Astrocyte (in vitro differentiated cells and primary cell): ENCODE results near the gene GNB1L. TPM values are rescaled to one million over a fixed set of nuclear protein-coding genes. Genes with fewer than 3 reads are reported as not detected.

ENCODE experiments used
- DNase-seq: peaks from one replicate; pipeline ENCODE4 v3.0.0-alpha.2; 2010; ENCODE audit warnings: low read depth
- FAIRE-seq: peaks from 2 replicates; lab custom pipeline; 2011; peaks lifted over from hg19 to GRCh38; lab: Jason Lieb, UNC
- H2AFZ ChIP-seq: 2 replicates; pipeline ENCODE4 v1.6.0; 2012; ENCODE audit warnings: low read depth, low read length, inconsistent platforms
- H3K27ac ChIP-seq: 2 replicates; pipeline ENCODE4 v1.5.1; 2011; ENCODE audit warnings: low read depth, low read length, inconsistent platforms
- H3K27me3 ChIP-seq: 2 replicates; pipeline ENCODE4 v1.6.0; 2011; ENCODE audit warnings: low read length, inconsistent platforms; ENCODE audit not compliant: insufficient read depth
- H3K36me3 ChIP-seq: 2 replicates; pipeline ENCODE4 v1.5.1; 2011; ENCODE audit warnings: low read length, inconsistent platforms; ENCODE audit not compliant: insufficient read depth
- H3K4me1 ChIP-seq: 2 replicates; pipeline ENCODE4 v1.5.1; 2011; ENCODE audit warnings: low read length, inconsistent platforms; ENCODE audit not compliant: insufficient read depth
- H3K4me2 ChIP-seq: 2 replicates; pipeline ENCODE4 v1.6.0; 2012; ENCODE audit warnings: low read length, inconsistent platforms
- H3K4me3 ChIP-seq: 2 replicates; pipeline ENCODE4 v1.5.1; 2011; ENCODE audit warnings: low read depth, mild to moderate bottlenecking, low read length, inconsistent platforms; ENCODE audit not compliant: insufficient read depth
- H3K79me2 ChIP-seq: 2 replicates; pipeline ENCODE4 v1.6.0; 2012; ENCODE audit warnings: mild to moderate bottlenecking, low read length, inconsistent platforms; ENCODE audit not compliant: insufficient read depth
- H3K9ac ChIP-seq: 2 replicates; pipeline ENCODE4 v1.6.0; 2012; ENCODE audit warnings: mild to moderate bottlenecking, low read length, inconsistent platforms
- H3K9me3 ChIP-seq: 2 replicates; pipeline ENCODE4 v1.5.1; 2012; ENCODE audit warnings: low read depth, mild to moderate bottlenecking, low read length, inconsistent platforms; ENCODE audit not compliant: insufficient read depth
- H4K20me1 ChIP-seq: 2 replicates; pipeline ENCODE4 v1.6.0; 2012; ENCODE audit warnings: low read length, inconsistent platforms; ENCODE audit not compliant: insufficient read depth
- H3K27ac Mint-ChIP-seq: one replicate; pipeline ENCODE4 v1.8.0; 2021; ENCODE audit warnings: mild to moderate bottlenecking, mixed read lengths; ENCODE audit not compliant: unreplicated experiment
- H3K27me3 Mint-ChIP-seq: one replicate; pipeline ENCODE4 v1.8.0; 2021; ENCODE audit warnings: low read depth, mixed read lengths; ENCODE audit not compliant: unreplicated experiment
- H3K36me3 Mint-ChIP-seq: one replicate; pipeline ENCODE4 v1.8.0; 2021; ENCODE audit warnings: low read depth, mixed read lengths; ENCODE audit not compliant: unreplicated experiment
- H3K4me1 Mint-ChIP-seq: one replicate; pipeline ENCODE4 v1.8.0; 2021; ENCODE audit warnings: low read depth, mixed read lengths; ENCODE audit not compliant: unreplicated experiment
- H3K4me3 Mint-ChIP-seq: one replicate; pipeline ENCODE4 v1.8.0; 2021; ENCODE audit warnings: mild to moderate bottlenecking, moderate library complexity, mixed read lengths; ENCODE audit not compliant: unreplicated experiment
- H3K9me3 Mint-ChIP-seq: one replicate; pipeline ENCODE4 v1.8.0; 2021; ENCODE audit warnings: mild to moderate bottlenecking, mixed read lengths; ENCODE audit not compliant: unreplicated experiment
- EZH2 ChIP-seq: IDR thresholded peaks from 2 replicates; pipeline ENCODE4 v1.6.1; 2012; ENCODE audit warnings: mild to moderate bottlenecking, low read length, inconsistent platforms; ENCODE audit not compliant: insufficient read depth
- total RNA-seq: library from RNA; stranded (reverse); gene quantifications from 2 replicates; pipeline ENCODE4 v1.2.1, GENCODE V29; 2021
- TF ChIP-seq, protein P1 (sequence below): IDR thresholded peaks from 2 replicates; pipeline ENCODE4 v1.5.1; 2011; ENCODE audit warnings: low read depth, mild to moderate bottlenecking, inconsistent platforms, low read length, moderate library complexity; ENCODE audit not compliant: insufficient read depth

GNB1L gene
- total RNA-seq, 1 donor from 2014 or later, result 14.3 TPM

DNA sequence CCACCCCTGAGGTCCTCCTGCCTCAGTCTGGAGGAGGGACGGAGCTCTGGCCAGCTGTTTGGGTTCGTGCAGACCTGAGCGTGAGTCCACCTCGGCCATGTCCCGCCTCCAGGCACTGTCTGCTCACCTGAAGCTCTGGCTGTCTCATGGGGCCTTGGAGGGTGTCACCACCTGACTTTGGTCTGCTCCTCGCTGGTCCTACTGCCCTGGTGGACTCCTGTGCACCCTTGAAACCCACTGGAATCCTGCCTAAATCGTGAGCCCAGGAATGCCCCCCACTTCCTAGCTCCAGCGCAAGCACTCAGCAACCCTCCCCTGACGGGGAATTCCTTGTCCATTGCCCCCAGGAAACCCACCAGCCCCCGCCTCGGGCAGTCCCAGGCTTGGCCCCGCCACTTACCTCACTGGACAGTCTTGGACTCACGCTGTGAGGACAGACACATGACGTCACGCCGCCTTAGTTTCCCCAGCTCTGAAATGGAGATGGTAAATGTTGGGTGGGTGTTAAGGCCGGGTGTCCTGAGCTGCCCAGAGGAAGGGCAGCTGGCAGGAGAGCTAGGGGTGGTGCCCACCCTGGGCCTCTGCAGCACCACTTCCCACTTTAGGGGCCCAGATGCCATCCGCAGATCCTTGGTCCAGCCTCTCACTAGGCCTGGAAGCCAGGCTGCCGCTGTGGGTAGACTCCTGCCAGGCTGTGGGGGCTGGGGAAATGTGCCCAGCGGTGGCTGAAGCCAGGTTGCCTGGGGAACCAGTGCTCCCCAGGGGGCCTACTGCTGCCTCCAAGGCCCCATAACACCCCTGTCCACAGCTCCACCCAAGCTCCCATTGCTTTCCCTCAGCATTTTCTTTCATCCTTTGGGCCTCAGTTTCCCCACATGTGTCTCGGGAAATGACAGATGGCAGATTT, 112.3 kb downstream of the GNB1L start:
- no peaks in the 10 kb centered on the region for H3K27me3 ChIP-seq
- H3K36me3 ChIP-seq, result no peaks in the 10 kb centered on the region
- TF ChIP-seq, protein P1, sequence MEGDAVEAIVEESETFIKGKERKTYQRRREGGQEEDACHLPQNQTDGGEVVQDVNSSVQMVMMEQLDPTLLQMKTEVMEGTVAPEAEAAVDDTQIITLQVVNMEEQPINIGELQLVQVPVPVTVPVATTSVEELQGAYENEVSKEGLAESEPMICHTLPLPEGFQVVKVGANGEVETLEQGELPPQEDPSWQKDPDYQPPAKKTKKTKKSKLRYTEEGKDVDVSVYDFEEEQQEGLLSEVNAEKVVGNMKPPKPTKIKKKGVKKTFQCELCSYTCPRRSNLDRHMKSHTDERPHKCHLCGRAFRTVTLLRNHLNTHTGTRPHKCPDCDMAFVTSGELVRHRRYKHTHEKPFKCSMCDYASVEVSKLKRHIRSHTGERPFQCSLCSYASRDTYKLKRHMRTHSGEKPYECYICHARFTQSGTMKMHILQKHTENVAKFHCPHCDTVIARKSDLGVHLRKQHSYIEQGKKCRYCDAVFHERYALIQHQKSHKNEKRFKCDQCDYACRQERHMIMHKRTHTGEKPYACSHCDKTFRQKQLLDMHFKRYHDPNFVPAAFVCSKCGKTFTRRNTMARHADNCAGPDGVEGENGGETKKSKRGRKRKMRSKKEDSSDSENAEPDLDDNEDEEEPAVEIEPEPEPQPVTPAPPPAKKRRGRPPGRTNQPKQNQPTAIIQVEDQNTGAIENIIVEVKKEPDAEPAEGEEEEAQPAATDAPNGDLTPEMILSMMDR, result no peak
- TF ChIP-seq EZH2, result no peak
- Mint-ChIP-seq H3K27ac (no peak overlapping the region), H3K36me3 (no peaks in the 10 kb centered on the region), H3K4me3 (no peak overlapping the region), H3K9me3 (no peaks in the 10 kb centered on the region), H3K4me1 (no peaks in the 10 kb centered on the region), H3K27me3 (peaks cover 10% of the 10 kb centered on the region)
- H3K4me2 ChIP-seq, result no peak overlapping the region
- no peak overlapping the region for H3K27ac ChIP-seq
- H3K79me2 ChIP-seq, result no peaks in the 10 kb centered on the region
- no peak overlapping the region for H3K9ac ChIP-seq
- no peaks in the 10 kb centered on the region for H4K20me1 ChIP-seq
- no peaks in the 10 kb centered on the region for H3K9me3 ChIP-seq
- FAIRE-seq (no peak), DNase-seq (no peak)
- no peaks in the 10 kb centered on the region for H3K4me1 ChIP-seq
- H2AFZ ChIP-seq, result no peak overlapping the region
- H3K4me3 ChIP-seq, result no peak overlapping the region

DNA sequence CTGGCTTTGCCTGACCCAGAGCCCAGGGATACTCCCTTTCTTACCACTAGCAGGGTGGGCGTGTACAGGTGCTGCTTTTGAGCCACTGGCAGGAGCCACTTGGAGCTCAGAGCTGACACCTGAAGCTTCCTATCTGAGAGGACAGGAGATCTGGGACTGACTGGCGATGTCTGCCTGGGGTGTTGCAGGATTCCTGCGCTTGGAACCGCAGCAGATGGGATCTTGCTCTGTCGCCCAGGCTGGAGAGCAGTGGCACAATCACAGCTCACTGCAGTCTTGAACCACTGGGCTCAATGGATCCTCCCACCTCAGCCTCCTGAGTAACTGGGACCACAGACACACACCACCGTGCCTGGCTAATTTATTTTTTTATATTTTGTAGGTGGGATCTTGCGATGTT, 113.6 kb downstream of the GNB1L start:
- Histone ChIP-seq H3K9me3 (no peaks in the 10 kb centered on the region), H3K9ac (no peak overlapping the region), H3K79me2 (no peaks in the 10 kb centered on the region), H3K4me1 (no peaks in the 10 kb centered on the region), H3K36me3 (no peaks in the 10 kb centered on the region), H3K27me3 (no peaks in the 10 kb centered on the region), H2AFZ (no peak overlapping the region), H4K20me1 (no peaks in the 10 kb centered on the region), H3K27ac (no peak overlapping the region), H3K4me3 (no peak overlapping the region), H3K4me2 (no peak overlapping the region)
- no peak for TF ChIP-seq EZH2
- H3K4me1 Mint-ChIP-seq, result no peaks in the 10 kb centered on the region
- H3K4me3 Mint-ChIP-seq, result no peak overlapping the region
- no peaks in the 10 kb centered on the region for H3K36me3 Mint-ChIP-seq
- DNase-seq (no peak), FAIRE-seq (no peak)
- no peak overlapping the region for H3K27ac Mint-ChIP-seq
- H3K27me3 Mint-ChIP-seq, result peaks cover 10% of the 10 kb centered on the region
- no peaks in the 10 kb centered on the region for H3K9me3 Mint-ChIP-seq

DNA sequence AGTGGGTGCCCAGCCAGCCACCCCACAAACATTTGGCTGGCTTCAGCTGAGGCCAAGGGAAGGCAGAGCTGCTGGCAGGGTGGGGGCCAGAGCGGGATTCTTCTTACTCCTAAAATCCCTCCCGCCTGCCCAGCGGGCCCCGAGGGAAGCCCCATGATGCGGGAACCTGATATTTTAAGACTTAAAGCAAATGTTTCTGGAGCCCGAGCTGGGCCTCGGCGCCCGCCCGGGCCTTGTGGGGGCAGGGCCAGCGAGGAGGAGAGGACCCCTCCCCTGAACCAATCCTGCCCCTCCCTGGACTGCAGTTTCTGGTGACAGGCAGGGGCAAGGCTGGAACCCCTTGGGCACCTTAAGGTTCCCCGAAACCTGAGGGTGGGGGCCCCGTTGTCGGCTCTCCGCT, 114.1 kb downstream of the GNB1L start:
- no peaks in the 10 kb centered on the region for H3K9me3 ChIP-seq
- peaks cover 12% of the 10 kb centered on the region for H3K27me3 Mint-ChIP-seq
- no peaks in the 10 kb centered on the region for H3K9me3 Mint-ChIP-seq
- no peaks in the 10 kb centered on the region for H3K36me3 Mint-ChIP-seq
- no peaks in the 10 kb centered on the region for H4K20me1 ChIP-seq
- H3K27ac Mint-ChIP-seq, result no peak overlapping the region
- H3K4me3 ChIP-seq, result no peak overlapping the region
- H3K9ac ChIP-seq, result no peak overlapping the region
- H3K4me1 Mint-ChIP-seq, result no peaks in the 10 kb centered on the region
- H3K4me1 ChIP-seq, result no peaks in the 10 kb centered on the region
- no peaks in the 10 kb centered on the region for H3K27me3 ChIP-seq
- no peak for FAIRE-seq
- H3K4me3 Mint-ChIP-seq, result no peak overlapping the region
- TF ChIP-seq, protein P1, result no peak
- no peak for TF ChIP-seq EZH2
- H3K36me3 ChIP-seq, result no peaks in the 10 kb centered on the region
- H3K4me2 ChIP-seq, result no peak overlapping the region
- no peaks in the 10 kb centered on the region for H3K79me2 ChIP-seq
- no peak overlapping the region for H2AFZ ChIP-seq
- H3K27ac ChIP-seq, result no peak overlapping the region
- no peak for DNase-seq
